Measurements from ENCODE around the gene STRAP.

Gene STRAP, protein sequence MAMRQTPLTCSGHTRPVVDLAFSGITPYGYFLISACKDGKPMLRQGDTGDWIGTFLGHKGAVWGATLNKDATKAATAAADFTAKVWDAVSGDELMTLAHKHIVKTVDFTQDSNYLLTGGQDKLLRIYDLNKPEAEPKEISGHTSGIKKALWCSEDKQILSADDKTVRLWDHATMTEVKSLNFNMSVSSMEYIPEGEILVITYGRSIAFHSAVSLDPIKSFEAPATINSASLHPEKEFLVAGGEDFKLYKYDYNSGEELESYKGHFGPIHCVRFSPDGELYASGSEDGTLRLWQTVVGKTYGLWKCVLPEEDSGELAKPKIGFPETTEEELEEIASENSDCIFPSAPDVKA

GRCh38 chr12:15882118-15882971 is at the start of gene STRAP:
Gene STRAP, plus strand, starts transcription at chr12:15882387. Its CDS starts 321 bp downstream, at chr12:15882708.
- DNase-seq (ENCODE audit: low spot score): peak; percentile 96

- DNase-seq (ENCODE audit: low spot score): no peak
Measured at GRCh38 chr12:15834575-15834974, 47.6 kb upstream of the STRAP start.

DNA sequence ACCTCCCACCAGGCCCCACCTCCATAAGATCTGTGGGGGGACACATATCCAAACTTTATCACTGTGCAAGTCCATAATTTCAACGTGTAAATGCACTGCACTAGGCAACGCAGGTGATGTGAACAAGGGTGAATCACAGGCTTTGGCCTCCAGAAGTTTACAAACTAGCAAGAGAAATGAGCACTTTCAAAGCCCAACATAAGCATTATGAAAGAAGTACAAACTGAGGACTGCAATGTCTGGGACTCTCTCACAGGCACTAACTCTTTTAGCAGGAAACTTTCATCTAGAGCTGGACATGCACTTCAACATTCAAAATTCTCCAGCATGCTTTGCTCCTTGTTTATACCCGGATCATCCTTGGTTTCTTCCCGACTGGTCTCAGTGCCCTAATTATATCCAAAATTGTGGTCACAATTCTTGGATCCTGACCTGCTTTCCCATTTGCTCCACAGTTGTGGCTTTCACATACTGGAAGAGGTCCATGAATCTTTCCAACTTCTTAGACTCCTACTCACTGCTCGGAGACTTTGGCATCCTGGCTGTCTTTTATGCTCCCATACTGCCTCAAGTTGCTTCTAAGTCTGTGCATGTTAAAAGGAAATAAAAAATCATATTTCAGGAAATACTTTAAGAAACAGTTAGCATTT is 44.9 kb upstream of the STRAP start:
- DNase-seq (ENCODE audit: low spot score): no peak

DNA sequence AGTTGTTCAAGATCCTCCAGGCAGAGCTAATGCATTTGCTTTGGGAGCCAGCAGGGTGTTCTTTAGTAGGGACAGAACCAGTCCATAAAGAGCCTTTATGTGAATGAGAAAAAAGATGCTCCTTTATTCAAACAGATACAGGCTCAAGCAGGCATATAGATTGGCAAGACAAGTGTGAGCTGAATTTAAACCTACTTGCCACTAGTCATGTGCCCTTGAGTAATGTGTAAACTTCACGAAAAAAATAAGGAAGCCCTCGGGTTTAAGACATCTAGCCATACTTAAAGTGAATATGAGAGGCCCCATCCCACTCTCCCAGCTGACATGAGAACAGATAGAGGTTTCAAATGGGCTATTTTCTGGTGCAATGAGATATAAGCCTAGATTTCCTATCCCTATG is 43.1 kb upstream of the STRAP start:
- DNase-seq (ENCODE audit: low spot score): no peak

- no peak for DNase-seq (ENCODE audit: low spot score)
Measured at GRCh38 chr12:15839682-15840081, 42.5 kb upstream of the STRAP start.

DNA sequence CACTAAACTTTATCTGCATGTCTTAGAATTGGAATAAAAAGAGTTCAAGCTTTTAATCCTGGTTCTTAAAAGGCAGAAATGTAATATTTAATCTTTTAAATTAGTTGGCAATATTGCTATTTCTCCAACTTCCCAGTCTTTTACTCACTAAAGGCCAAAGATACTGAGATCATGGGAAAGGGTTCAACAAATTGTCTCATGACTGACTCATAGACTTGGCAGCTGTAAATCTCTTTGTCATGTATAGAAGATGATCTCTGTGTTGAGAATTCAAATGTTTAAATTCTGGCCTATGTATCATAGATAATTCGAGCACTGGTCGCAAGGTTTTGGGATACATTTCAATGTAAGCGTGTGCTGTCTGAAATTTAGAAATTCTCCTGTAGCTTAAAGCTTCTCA is 40.1 kb upstream of the STRAP start:
- no peak for DNase-seq (ENCODE audit: low spot score)

GRCh38 chr12:15846887-15847286 is 35.3 kb upstream of the STRAP start:
- DNase-seq (ENCODE audit: low spot score): no peak

GRCh38 chr12:15848606-15849005 is 33.6 kb upstream of the STRAP start:
- DNase-seq (ENCODE audit: low spot score): no peak

- no peak for DNase-seq (ENCODE audit: low spot score)
Measured at GRCh38 chr12:15851045-15851620, 31.1 kb upstream of the STRAP start.

DNA sequence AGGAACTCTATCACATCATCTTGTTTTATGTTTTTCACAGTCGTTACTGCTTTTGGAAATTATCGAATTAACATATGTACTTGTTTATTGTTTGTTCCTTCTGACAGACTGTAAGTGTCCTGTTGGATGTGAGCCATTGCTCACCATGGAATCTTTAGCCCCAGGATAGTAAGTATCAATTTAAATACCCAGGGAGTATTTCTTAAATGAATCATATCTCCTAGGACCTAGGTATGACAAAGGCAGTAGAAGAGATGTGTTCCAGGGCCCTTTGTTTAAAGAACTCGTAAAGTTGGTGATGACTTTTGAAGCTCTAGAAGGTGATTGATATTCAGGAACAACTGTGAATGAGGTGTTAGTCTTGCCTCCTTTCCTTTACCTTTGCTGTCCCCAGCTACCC is 30.3 kb upstream of the STRAP start:
- no peak for DNase-seq (ENCODE audit: low spot score)

DNA sequence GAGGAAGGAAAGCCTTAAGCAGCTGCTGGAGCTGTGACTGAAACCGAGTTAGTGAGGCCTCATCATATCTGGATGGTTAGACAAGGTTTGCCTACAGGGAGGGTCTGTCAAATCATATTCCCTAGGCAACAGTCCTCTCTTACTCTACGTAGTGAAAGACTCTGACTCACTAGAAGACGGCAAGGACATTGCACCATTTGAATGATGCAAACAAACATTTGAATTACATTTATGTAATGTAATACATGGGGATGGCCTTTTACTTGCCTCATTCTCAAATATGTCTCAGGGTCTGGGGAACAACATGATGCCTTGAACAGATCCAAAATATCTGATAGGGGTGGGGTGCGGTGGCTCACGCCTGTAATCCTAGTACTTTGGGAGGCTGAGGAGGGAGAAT is 29.8 kb upstream of the STRAP start:
- no peak for DNase-seq (ENCODE audit: low spot score)

- DNase-seq (ENCODE audit: low spot score): no peak
Measured at GRCh38 chr12:15853877-15854276, 28.3 kb upstream of the STRAP start.

DNA sequence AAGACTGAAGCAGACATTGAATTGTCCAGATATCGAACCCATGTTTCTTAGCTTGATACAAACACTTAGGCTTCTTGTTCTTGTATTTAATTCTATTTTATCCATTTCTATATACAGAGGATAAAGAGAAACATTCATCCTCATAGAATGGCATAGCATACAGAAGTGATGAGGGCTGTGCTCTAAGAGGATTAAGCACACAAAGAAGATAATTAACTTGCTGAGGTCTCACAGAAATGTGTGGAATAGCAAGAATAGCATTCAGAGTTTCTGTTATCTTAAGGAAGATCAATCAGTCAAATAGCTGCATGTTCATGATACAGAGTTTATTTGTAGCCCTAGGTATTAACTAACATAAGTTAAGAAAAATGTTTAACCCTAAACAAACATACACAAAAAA is 27.3 kb upstream of the STRAP start:
- DNase-seq (ENCODE audit: low spot score): no peak

DNA sequence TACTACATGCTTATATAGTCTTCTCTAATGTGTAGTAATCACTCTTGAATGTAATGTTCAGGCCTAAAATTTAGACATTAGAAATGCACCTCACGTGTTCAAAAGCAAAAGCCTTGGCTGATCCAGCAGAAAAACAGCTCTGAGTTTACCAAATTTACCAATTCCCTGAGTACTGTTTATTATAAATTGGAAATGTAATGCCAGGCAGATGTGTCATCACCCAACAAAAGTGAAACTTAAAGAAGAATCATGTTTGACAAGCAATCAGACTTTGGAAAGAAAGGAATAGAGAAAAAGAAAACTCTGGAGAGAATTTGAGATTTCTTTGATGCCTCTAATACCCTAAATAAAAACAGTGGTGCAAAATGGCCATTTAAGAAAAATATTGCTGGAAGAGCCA is 26.5 kb upstream of the STRAP start:
- DNase-seq (ENCODE audit: low spot score): no peak

GRCh38 chr12:15856097-15856982 is 25.8 kb upstream of the STRAP start:
- peak; percentile 63 for DNase-seq (ENCODE audit: low spot score)

DNA sequence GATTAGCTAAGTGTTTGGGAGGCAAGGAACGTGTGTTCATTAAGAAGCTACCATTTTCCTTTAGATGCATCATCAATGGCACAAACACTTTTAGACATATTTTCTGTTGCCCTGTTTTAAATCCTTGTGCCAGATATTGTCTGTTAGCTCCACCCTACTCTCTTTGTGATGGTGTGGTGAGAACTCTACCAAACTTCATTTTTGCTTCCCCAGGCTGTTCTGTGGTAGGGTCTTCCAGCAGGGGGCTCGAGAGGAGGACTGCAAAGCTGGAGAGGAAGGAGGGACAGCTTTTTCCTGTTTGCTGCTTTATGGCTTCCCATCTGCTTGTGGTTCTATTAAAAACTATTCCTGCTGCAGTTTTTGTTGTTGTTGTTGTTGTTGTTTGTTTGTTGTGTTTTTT is 23.8 kb upstream of the STRAP start:
- DNase-seq (ENCODE audit: low spot score): no peak

- no peak for DNase-seq (ENCODE audit: low spot score)
Measured at GRCh38 chr12:15859116-15859515, 23.1 kb upstream of the STRAP start.

DNA sequence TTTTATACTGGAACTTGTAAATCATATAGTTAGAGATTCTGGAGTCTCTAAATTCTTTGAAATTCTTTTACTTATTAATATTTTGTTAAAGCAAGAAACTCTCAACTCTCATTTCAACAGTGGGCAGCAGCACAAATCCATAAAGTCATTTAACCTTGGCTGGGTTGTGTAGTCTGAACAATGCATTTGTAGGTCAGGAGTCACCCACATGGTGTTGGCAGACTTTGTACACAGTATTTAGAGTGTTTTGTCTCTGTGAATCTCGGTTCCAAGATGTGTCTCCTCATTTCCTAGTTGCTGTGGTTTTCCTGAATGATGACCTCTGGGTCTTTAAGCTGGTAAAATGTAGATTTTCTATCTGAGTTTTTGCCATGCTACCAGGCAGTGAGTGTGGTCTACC is 20.8 kb upstream of the STRAP start:
- DNase-seq (ENCODE audit: low spot score): no peak

DNA sequence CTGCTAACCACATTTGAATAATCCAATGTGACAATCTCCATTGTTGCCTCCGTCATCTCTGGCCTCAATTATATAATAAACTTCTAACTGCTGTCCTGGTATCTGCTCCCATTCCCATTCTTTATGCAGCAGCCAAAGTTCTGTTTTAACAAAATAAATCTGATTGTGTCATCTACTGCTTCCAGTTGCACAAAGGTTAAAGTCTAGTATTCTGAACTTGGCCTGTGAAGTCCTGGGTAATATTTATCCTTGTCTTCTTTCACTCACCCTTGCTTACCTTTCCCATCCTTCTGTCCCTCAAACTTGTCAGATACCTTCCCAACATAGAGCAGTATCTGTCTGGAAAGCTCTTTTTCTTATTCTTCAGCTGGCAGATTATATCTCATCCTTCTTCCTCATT is 19.3 kb upstream of the STRAP start:
- no peak for DNase-seq (ENCODE audit: low spot score)

DNA sequence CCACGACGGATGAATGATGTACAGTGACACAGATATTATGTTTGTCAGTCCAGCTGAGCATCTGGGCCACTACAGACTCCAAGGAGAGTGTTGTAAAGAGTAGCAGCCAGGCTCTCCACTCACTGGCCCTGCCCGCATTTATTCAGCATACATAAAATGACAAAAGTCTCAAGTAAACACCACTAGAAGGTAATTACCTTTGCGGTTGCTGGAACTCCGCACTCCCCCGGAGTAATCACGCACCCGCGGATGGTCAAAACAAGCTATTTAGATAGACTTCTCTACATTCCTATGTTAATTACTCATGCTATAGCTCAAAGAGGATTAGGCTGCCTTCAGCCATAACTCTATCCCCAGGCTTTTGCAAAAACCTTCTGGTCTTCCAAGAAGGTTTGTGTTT is 18.8 kb upstream of the STRAP start:
- no peak for DNase-seq (ENCODE audit: low spot score)

GRCh38 chr12:15863984-15864383 is 18.2 kb upstream of the STRAP start:
- DNase-seq (ENCODE audit: low spot score): no peak

DNA sequence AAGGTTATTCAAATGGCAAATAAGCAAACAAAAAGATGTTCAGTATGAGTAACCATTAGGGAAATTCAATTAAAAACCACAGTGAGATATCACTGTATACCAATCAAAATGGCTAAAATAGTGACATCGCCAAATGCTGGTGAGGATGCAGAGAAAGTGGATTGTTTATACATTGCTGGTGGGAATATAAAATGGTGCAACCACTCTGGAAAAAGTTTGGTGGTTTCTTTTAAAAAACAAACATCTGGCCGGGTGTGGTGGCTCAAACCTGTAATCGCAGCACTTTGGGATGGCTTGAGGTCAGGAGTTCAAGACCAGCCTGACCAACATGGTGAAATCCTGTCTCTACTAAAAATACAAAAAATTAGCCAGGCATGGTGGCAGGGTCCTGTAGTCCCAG is 14.0 kb upstream of the STRAP start:
- DNase-seq (ENCODE audit: low spot score): no peak
